ENCODE data around the gene CNTNAP2.
A peak's percentile ranks its signal among the peaks of the same experiment; 100 is the strongest.

Gene CNTNAP2

GRCh38 chr7:146116521-146117222 is at the start of gene CNTNAP2:
TSS of gene CNTNAP2 (plus strand) at chr7:146116801. CDS start at chr7:146116877, 76 bp downstream.
- Histone ChIP-seq H3K4me2 (peak within 1 kb of the TSS; percentile 77), H3K4me3 (IDR thresholded peaks at IDR 0.05; ENCODE audit: insufficient read depth, low read depth, low read length) (peak within 1 kb of the TSS; percentile 28), H3K27me3 (ENCODE audit: insufficient read depth, low read depth) (no peaks in the 10 kb centered on the region), H2AFZ (ENCODE audit: low read depth) (peak within 1 kb of the TSS; percentile 85), H3K36me3 (ENCODE audit: insufficient read depth) (no peaks in the 10 kb centered on the region), H3K27ac (no peak within 1 kb of the TSS), H3K9ac (no peak within 1 kb of the TSS), H4K20me1 (ENCODE audit: insufficient read depth) (no peaks in the 10 kb centered on the region), H3K79me2 (ENCODE audit: insufficient read depth, low read depth) (no peaks in the 10 kb centered on the region), H3K4me1 (ENCODE audit: low read depth, poor library complexity, severe bottlenecking) (peaks cover 7% of the 10 kb centered on the region)
- TF ChIP-seq CTCF (conservative IDR thresholded peaks at IDR 0.05; ENCODE audit: low read depth, low read length) = no peak

GRCh38 chr7:146067880-146068279 is 48.7 kb upstream of the CNTNAP2 start:
- H3K4me3 ChIP-seq (IDR thresholded peaks at IDR 0.05; ENCODE audit: insufficient read depth, low read depth, low read length) = no peak overlapping the region
- no peak for TF ChIP-seq CTCF (conservative IDR thresholded peaks at IDR 0.05; ENCODE audit: low read depth, low read length)
- no peaks in the 10 kb centered on the region for H3K36me3 ChIP-seq (ENCODE audit: insufficient read depth)
- no peaks in the 10 kb centered on the region for H3K4me1 ChIP-seq (ENCODE audit: low read depth, poor library complexity, severe bottlenecking)
- no peak overlapping the region for H2AFZ ChIP-seq (ENCODE audit: low read depth)
- H3K79me2 ChIP-seq (ENCODE audit: insufficient read depth, low read depth) = no peaks in the 10 kb centered on the region
- no peak overlapping the region for H3K27ac ChIP-seq
- no peaks in the 10 kb centered on the region for H3K27me3 ChIP-seq (ENCODE audit: insufficient read depth, low read depth)
- no peaks in the 10 kb centered on the region for H4K20me1 ChIP-seq (ENCODE audit: insufficient read depth)
- no peak overlapping the region for H3K9ac ChIP-seq
- H3K4me2 ChIP-seq = no peak overlapping the region

GRCh38 chr7:146074195-146074765 is 42.3 kb upstream of the CNTNAP2 start:
- no peaks in the 10 kb centered on the region for H3K36me3 ChIP-seq (ENCODE audit: insufficient read depth)
- H3K27ac ChIP-seq = no peak overlapping the region
- no peak for TF ChIP-seq CTCF (conservative IDR thresholded peaks at IDR 0.05; ENCODE audit: low read depth, low read length)
- no peaks in the 10 kb centered on the region for H3K27me3 ChIP-seq (ENCODE audit: insufficient read depth, low read depth)
- H4K20me1 ChIP-seq (ENCODE audit: insufficient read depth) = no peaks in the 10 kb centered on the region
- no peak overlapping the region for H3K4me3 ChIP-seq (IDR thresholded peaks at IDR 0.05; ENCODE audit: insufficient read depth, low read depth, low read length)
- H3K9ac ChIP-seq = no peak overlapping the region
- H3K4me1 ChIP-seq (ENCODE audit: low read depth, poor library complexity, severe bottlenecking) = no peaks in the 10 kb centered on the region
- H2AFZ ChIP-seq (ENCODE audit: low read depth) = no peak overlapping the region
- no peaks in the 10 kb centered on the region for H3K79me2 ChIP-seq (ENCODE audit: insufficient read depth, low read depth)
- no peak overlapping the region for H3K4me2 ChIP-seq

GRCh38 chr7:146076344-146076743 is 40.3 kb upstream of the CNTNAP2 start:
- no peak overlapping the region for H2AFZ ChIP-seq (ENCODE audit: low read depth)
- H3K36me3 ChIP-seq (ENCODE audit: insufficient read depth) = no peaks in the 10 kb centered on the region
- no peak overlapping the region for H3K4me2 ChIP-seq
- TF ChIP-seq CTCF (conservative IDR thresholded peaks at IDR 0.05; ENCODE audit: low read depth, low read length) = no peak
- H3K4me1 ChIP-seq (ENCODE audit: low read depth, poor library complexity, severe bottlenecking) = no peaks in the 10 kb centered on the region
- H3K4me3 ChIP-seq (IDR thresholded peaks at IDR 0.05; ENCODE audit: insufficient read depth, low read depth, low read length) = no peak overlapping the region
- no peak overlapping the region for H3K9ac ChIP-seq
- no peaks in the 10 kb centered on the region for H4K20me1 ChIP-seq (ENCODE audit: insufficient read depth)
- H3K27ac ChIP-seq = no peak overlapping the region
- H3K27me3 ChIP-seq (ENCODE audit: insufficient read depth, low read depth) = no peaks in the 10 kb centered on the region
- H3K79me2 ChIP-seq (ENCODE audit: insufficient read depth, low read depth) = no peaks in the 10 kb centered on the region

Measured in KMS-11 (cell line).